DOHH2 (cell line): ENCODE data around the gene CAPN15.

Source experiments
- H3F3A ChIP-seq: fragments of 200-600 bp; sonication (generic), shearing (Covaris generic); 2 replicates; pipeline ENCODE4 v1.6.0; 2016; ENCODE audit warnings: antibody characterized with exemption, mild to moderate bottlenecking; ENCODE audit not compliant: control insufficient read depth, insufficient read depth
- H3K27ac ChIP-seq: fragments of 200-600 bp; sonication (generic); 2 replicates; pipeline ENCODE4 v1.5.1; 2014; ENCODE audit warnings: low read depth, mild to moderate bottlenecking, low read length, moderate library complexity
- H3K27me3 ChIP-seq: fragments of 200-600 bp; sonication (generic); 2 replicates; pipeline ENCODE4 v1.6.1; 2014; ENCODE audit warnings: mild to moderate bottlenecking, low read length, mixed read lengths; ENCODE audit not compliant: control insufficient read depth
- H3K36me3 ChIP-seq: fragments of 200-600 bp; sonication (generic); 2 replicates; pipeline ENCODE4 v1.6.1; 2014; ENCODE audit warnings: mild to moderate bottlenecking, low read length, moderate library complexity, mixed read lengths; ENCODE audit not compliant: control insufficient read depth
- H3K4me1 ChIP-seq: fragments of 200-600 bp; sonication (generic); 2 replicates; pipeline ENCODE4 v1.6.1; 2014; ENCODE audit warnings: mild to moderate bottlenecking, low read length, mixed read lengths; ENCODE audit not compliant: control insufficient read depth
- H3K4me2 ChIP-seq: fragments of 200-600 bp; sonication (generic); 2 replicates; pipeline ENCODE4 v1.6.0; 2014; ENCODE audit warnings: mild to moderate bottlenecking, low read length, moderate library complexity
- H3K4me3 ChIP-seq: fragments of 200-600 bp; sonication (generic); 2 replicates; pipeline ENCODE4 v1.5.1; 2014; ENCODE audit warnings: mild to moderate bottlenecking, low read length, mixed read lengths
- H3K79me2 ChIP-seq: fragments of 200-600 bp; sonication (generic); 2 replicates; pipeline ENCODE4 v1.6.1; 2014; ENCODE audit warnings: mild to moderate bottlenecking, low read length, mixed read lengths; ENCODE audit not compliant: control insufficient read depth
- H3K9me2 ChIP-seq: fragments of 200-600 bp; sonication (generic); replicated peaks from 2 replicates; pipeline ENCODE4 v1.6.1; 2014; ENCODE audit warnings: mild to moderate bottlenecking, low read length, mixed read lengths; ENCODE audit not compliant: control insufficient read depth
- H3K9me3 ChIP-seq: fragments of 200-600 bp; sonication (generic); 2 replicates; pipeline ENCODE4 v1.6.1; 2014; ENCODE audit warnings: antibody characterized with exemption, low read length, mixed read lengths; ENCODE audit not compliant: control insufficient read depth, insufficient read depth
- H4K20me1 ChIP-seq: fragments of 200-600 bp; sonication (generic); 2 replicates; pipeline ENCODE4 v1.6.0; 2014; ENCODE audit warnings: low read depth, mild to moderate bottlenecking, antibody characterized with exemption, low read length, moderate library complexity; ENCODE audit not compliant: control insufficient read depth, insufficient read depth
- EZH2phosphoT487 ChIP-seq: fragments of 200-600 bp; sonication (generic); IDR thresholded peaks from 2 replicates; pipeline ENCODE4 v1.6.1; 2017; ENCODE audit warnings: borderline replicate concordance, mild to moderate bottlenecking, antibody characterized with exemption, low read length, moderate library complexity, mixed read lengths
- TF ChIP-seq, protein P1 (sequence below): fragments of 200-600 bp; sonication (generic); IDR thresholded peaks from one replicate; pipeline ENCODE4 v1.5.1; 2014; ENCODE audit warnings: antibody characterized with exemption, mild to moderate bottlenecking, low read depth, low read length; ENCODE audit not compliant: poor library complexity, severe bottlenecking

The CAPN15 gene

GRCh38 chr16:483341-484075 lies 44.0 kb upstream of the CAPN15 start:
- H3K4me1 ChIP-seq, result no peaks in the 10 kb centered on the region
- no peaks in the 10 kb centered on the region for H4K20me1 ChIP-seq
- TF ChIP-seq, protein P1, sequence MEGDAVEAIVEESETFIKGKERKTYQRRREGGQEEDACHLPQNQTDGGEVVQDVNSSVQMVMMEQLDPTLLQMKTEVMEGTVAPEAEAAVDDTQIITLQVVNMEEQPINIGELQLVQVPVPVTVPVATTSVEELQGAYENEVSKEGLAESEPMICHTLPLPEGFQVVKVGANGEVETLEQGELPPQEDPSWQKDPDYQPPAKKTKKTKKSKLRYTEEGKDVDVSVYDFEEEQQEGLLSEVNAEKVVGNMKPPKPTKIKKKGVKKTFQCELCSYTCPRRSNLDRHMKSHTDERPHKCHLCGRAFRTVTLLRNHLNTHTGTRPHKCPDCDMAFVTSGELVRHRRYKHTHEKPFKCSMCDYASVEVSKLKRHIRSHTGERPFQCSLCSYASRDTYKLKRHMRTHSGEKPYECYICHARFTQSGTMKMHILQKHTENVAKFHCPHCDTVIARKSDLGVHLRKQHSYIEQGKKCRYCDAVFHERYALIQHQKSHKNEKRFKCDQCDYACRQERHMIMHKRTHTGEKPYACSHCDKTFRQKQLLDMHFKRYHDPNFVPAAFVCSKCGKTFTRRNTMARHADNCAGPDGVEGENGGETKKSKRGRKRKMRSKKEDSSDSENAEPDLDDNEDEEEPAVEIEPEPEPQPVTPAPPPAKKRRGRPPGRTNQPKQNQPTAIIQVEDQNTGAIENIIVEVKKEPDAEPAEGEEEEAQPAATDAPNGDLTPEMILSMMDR, result no peak
- no peak for TF ChIP-seq EZH2phosphoT487
- no peak overlapping the region for H3K4me2 ChIP-seq
- no peaks in the 10 kb centered on the region for H3K9me3 ChIP-seq
- no peak overlapping the region for H3K4me3 ChIP-seq
- no peaks in the 10 kb centered on the region for H3F3A ChIP-seq
- H3K36me3 ChIP-seq, result peaks cover 6% of the 10 kb centered on the region; the same call in 1 of the 2 replicates
- no peaks in the 10 kb centered on the region for H3K79me2 ChIP-seq
- H3K27ac ChIP-seq, result no peak overlapping the region
- H3K9me2 ChIP-seq, result no peaks in the 10 kb centered on the region
- H3K27me3 ChIP-seq, result no peaks in the 10 kb centered on the region

GRCh38 chr16:489606-490005 lies 37.9 kb upstream of the CAPN15 start:
- Histone ChIP-seq H3K36me3 (peaks cover 11% of the 10 kb centered on the region; the same call in 1 of the 2 replicates), H3K4me1 (no peaks in the 10 kb centered on the region), H4K20me1 (no peaks in the 10 kb centered on the region), H3K9me2 (no peaks in the 10 kb centered on the region), H3K9me3 (no peaks in the 10 kb centered on the region), H3F3A (no peaks in the 10 kb centered on the region), H3K4me3 (no peak overlapping the region), H3K4me2 (no peak overlapping the region), H3K27ac (no peak overlapping the region), H3K27me3 (no peaks in the 10 kb centered on the region), H3K79me2 (no peaks in the 10 kb centered on the region)
- TF ChIP-seq, protein P1, result no peak
- no peak for TF ChIP-seq EZH2phosphoT487

- H3K4me3 ChIP-seq, result no peak overlapping the region
- peaks cover 11% of the 10 kb centered on the region; the same call in 1 of the 2 replicates for H3K36me3 ChIP-seq
- H3K9me2 ChIP-seq, result no peaks in the 10 kb centered on the region
- no peak overlapping the region for H3K27ac ChIP-seq
- no peak overlapping the region for H3K4me2 ChIP-seq
- H3K9me3 ChIP-seq, result no peaks in the 10 kb centered on the region
- H3K27me3 ChIP-seq, result no peaks in the 10 kb centered on the region
- H3K4me1 ChIP-seq, result no peaks in the 10 kb centered on the region
- TF ChIP-seq, protein P1, result no peak
- TF ChIP-seq EZH2phosphoT487, result no peak
- no peaks in the 10 kb centered on the region for H3F3A ChIP-seq
- no peaks in the 10 kb centered on the region for H3K79me2 ChIP-seq
- H4K20me1 ChIP-seq, result no peaks in the 10 kb centered on the region
Measured at GRCh38 chr16:490768-491167, 36.7 kb upstream of the CAPN15 start.
